Colonic mucosa (tissue), 4 donors: Measurements from ENCODE around the gene SEMA5B. TPM values are rescaled to one million over a fixed set of nuclear protein-coding genes. Genes with fewer than 3 reads are reported as not detected.

Experiments
- DNase-seq: peaks from one replicate; pipeline ENCODE4 v3.0.0-alpha.2; 2020
- H3K27ac ChIP-seq: fragments of 200-600 bp; one replicate; pipeline ENCODE4 v1.8.0; 2021
- H3K27me3 ChIP-seq: fragments of 200-600 bp; one replicate; pipeline ENCODE4 v1.8.0; 2021
- H3K36me3 ChIP-seq: fragments of 200-600 bp; one replicate; pipeline ENCODE4 v1.8.0; 2021
- H3K4me1 ChIP-seq: fragments of 200-600 bp; one replicate; pipeline ENCODE4 v1.8.0; 2021; ENCODE audit warnings: mild to moderate bottlenecking
- H3K4me3 ChIP-seq: fragments of 200-600 bp; one replicate; pipeline ENCODE4 v1.8.0; 2021
- H3K9ac ChIP-seq, 2 donors: one replicate each; pipeline ENCODE4 v1.7.0; 2013; ENCODE audit warnings: control low read depth in 2 of 2, low read depth in 2 of 2, low read length in 2 of 2
- H3K9me3 ChIP-seq: fragments of 200-600 bp; one replicate; pipeline ENCODE4 v1.8.0; 2021
- CTCF ChIP-seq: fragments of 200-600 bp; IDR thresholded peaks from one replicate; pipeline ENCODE4 v1.8.0; 2022; ENCODE audit warnings: antibody characterized with exemption, mild to moderate bottlenecking
- intact Hi-C: fragments of 100-400 bp; cut with DNase I; formaldehyde crosslinking; loops from one replicate; pipeline ENCODE4 v1.14.1; 2022
- total RNA-seq, 2 donors: library from RNA; stranded (reverse); fragmentation: NEBNext Ultra II Directional in 1 of 2; extraction: Animal tissue kit (Norgen Biotek cat#: 25700) in 1 of 2; gene quantifications; one replicate each; pipeline ENCODE4 v1.2.1, GENCODE V29; 2021
- donor health status: healthy.
- donor health status: DM: no; HTN: no; CAD: no.
- donor health status: DM: no; HTN: no; CAD: no.

The SEMA5B gene
- total RNA-seq, 2 donors from 2014 or later: 0.40 to 1.3 TPM

- intact Hi-C loops: loop anchor here (10.0 kb wide), 3 partner anchors 194 to 306 kb away; no protein-coding TSS in a partner anchor
- no peak for DNase-seq
Measured at GRCh38 chr3:122948408-122948807, 79.2 kb downstream of the SEMA5B start.

DNA sequence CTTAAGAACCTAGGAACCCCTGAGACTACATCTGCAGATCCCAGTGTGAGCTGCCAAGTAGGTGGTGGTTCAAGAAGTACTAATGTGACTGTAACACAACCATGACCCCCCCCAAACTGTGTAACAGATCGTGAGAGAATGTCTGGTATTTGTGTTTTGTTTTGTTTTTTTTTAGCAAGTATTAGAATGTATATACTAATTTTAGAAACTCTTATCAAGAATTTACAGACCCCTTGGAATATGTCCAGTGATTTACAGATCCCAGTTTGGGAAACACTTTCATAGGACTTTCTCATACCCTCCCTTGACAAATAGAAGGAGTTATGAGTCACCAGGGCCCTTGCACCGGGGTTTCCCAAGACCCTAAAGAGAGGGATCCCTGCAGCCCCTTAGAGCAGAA lies 79.8 kb downstream of the SEMA5B start:
- H3K27ac ChIP-seq: no peak overlapping the region
- no peaks in the 10 kb centered on the region for H3K4me1 ChIP-seq
- intact Hi-C loops: loop anchor here (10.0 kb wide), 3 partner anchors 193 to 307 kb away; no protein-coding TSS in a partner anchor
- H3K9me3 ChIP-seq: no peaks in the 10 kb centered on the region
- H3K27me3 ChIP-seq: no peaks in the 10 kb centered on the region
- no peak for TF ChIP-seq CTCF
- H3K9ac ChIP-seq: no peak overlapping the region
- no peak for DNase-seq
- no peak overlapping the region for H3K4me3 ChIP-seq
- no peaks in the 10 kb centered on the region for H3K36me3 ChIP-seq

More at GRCh38 chr3:122948408-122948807, 79.2 kb downstream of the SEMA5B start:
- no peaks in the 10 kb centered on the region for H3K4me1 ChIP-seq
- H3K27ac ChIP-seq: no peak overlapping the region
- H3K9me3 ChIP-seq: no peaks in the 10 kb centered on the region
- no peak overlapping the region for H3K4me3 ChIP-seq
- H3K36me3 ChIP-seq: no peaks in the 10 kb centered on the region
- TF ChIP-seq CTCF: no peak
- no peak overlapping the region for H3K9ac ChIP-seq
- no peaks in the 10 kb centered on the region for H3K27me3 ChIP-seq

GRCh38 chr3:122947196-122947595 lies 80.4 kb downstream of the SEMA5B start:
- Histone ChIP-seq H3K4me1 (no peaks in the 10 kb centered on the region), H3K4me3 (no peak overlapping the region), H3K27me3 (no peaks in the 10 kb centered on the region), H3K9ac (no peak overlapping the region), H3K9me3 (no peaks in the 10 kb centered on the region), H3K27ac (no peak overlapping the region), H3K36me3 (no peaks in the 10 kb centered on the region)
- intact Hi-C loops: loop anchor here (10.0 kb wide), 3 partner anchors 192 to 308 kb away; no protein-coding TSS in a partner anchor
- TF ChIP-seq CTCF: no peak
- no peak for DNase-seq

- no peak for DNase-seq
- Histone ChIP-seq H3K9me3 (no peaks in the 10 kb centered on the region), H3K27ac (no peak overlapping the region), H3K4me1 (no peaks in the 10 kb centered on the region), H3K9ac (no peak overlapping the region), H3K27me3 (no peaks in the 10 kb centered on the region), H3K36me3 (no peaks in the 10 kb centered on the region), H3K4me3 (no peak overlapping the region)
- intact Hi-C loops: loop anchor here (10.0 kb wide), 3 partner anchors 191 to 309 kb away; no protein-coding TSS in a partner anchor
- no peak for TF ChIP-seq CTCF
Measured at GRCh38 chr3:122946185-122946584, 81.4 kb downstream of the SEMA5B start.

DNA sequence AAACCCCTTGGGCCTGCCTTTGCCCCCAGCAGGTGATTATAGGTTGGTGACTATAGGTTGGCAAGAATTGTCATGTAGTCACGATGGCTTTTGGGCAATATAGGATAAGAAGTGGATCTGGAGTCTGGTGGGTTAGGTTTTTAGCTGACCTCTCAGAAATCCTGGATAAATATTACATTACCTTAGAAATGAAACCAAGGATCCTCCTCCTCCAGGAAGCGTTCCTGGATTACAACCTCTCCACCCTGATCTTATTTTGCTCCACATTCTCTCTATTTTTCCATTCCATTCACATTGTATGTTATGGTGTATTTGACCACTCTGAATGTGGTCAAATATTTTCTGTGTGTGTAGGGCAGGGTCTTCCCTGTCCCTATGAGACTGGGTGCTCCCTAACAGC lies 82.3 kb downstream of the SEMA5B start:
- Histone ChIP-seq H3K4me1 (no peaks in the 10 kb centered on the region), H3K9me3 (no peaks in the 10 kb centered on the region), H3K27ac (no peak overlapping the region), H3K36me3 (no peaks in the 10 kb centered on the region), H3K27me3 (no peaks in the 10 kb centered on the region), H3K4me3 (no peak overlapping the region), H3K9ac (no peak overlapping the region)
- intact Hi-C loops: loop anchor here (10.0 kb wide), 3 partner anchors 190 to 310 kb away; no protein-coding TSS in a partner anchor
- no peak for TF ChIP-seq CTCF
- DNase-seq: no peak
